NCI-H2171 treated with DMSO at 0.1 percent for 48 hours (cell line): Measurements from ENCODE around the gene TRMT61A.

Source experiments
- DNase-seq: peaks from one replicate; lab custom pipeline; 2025; lab: John Stamatoyannopoulos, UW

The TRMT61A gene

DNA sequence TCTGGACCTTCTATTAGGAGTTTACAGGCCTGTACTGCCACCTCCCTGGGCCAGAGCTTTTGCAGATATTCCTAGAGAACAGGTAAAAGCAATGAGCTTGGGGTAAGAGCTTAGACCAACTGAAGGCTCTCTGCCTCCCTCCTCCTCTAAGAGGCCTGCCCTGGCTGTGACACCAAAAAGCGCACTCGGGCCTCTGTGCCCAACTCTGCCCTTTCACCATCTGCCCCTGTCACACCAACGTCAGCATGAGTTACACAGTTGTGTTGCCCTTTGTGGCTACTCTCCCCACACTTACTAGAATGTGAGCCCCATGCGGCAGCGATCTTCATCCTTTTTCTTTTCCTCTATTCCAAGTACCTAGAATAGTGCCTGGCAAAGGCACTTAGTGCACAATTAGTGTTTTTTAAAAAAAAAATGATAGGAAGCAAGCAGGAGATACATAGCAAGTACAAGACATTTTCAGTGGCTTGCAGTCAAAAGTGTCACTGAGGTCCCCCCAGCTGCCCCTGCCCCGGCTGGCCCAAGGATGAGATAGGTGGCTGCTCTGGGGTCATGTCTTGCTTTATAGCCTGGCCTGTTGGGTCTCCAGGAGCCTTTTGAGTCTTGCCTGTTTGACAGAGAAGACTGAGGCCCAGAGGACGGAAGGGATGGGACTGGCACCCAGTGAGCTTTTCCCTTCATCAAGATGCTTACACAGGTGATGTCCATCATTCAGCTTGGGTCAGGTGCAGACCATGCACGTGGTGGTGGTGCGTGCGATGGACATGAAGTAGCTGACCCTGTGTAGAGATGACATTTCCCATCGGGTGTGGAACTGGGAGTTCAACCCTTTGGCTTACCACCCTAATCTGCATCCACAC, 18.9 kb upstream of the TRMT61A start:
- no peak for DNase-seq

DNA sequence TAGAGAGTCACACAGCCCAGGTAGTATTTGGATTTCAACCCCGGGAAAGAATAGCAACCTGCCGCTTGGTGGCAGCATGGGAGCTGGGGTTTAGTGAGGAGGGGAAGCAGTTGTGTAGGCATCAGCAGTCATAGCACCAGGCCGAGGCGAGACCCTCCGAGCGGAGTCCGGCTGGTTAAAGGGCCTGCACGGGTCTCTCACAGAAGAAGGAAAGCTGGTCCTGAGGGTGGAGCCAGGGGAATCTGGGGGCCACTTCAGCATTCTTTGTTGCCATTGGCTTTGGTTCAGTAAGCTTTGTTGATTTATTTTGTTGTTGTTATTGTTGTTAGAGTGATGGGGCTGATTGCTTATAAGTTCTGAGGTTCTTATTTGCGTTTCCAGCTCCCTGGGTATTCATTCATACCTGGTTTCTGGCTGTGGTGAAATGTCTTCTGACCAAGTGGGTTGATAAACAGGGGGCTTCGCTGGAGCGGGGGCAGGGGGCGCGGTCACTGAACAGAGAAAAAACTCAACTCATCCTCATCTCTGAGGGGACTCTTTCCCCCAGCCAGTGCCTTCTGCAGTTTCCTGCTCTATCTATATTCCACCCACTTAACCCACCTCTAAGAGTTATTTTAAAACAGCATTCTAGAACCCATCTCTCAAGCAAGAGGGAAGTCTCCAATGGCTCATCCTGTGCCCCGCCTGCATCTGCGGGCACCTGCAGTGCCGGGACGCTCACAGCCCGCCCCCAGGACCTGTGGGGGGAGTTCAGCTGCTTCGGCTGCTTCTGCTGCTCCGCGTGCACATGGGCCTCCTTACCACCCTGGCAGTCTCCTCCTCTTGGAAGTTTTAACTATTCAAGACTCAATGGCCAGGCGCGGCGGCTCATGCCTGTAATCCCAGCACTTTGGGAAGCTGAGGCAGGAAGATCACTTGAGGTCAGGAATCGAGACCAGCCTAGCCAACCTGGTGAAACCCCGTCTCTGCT, 18.0 kb upstream of the TRMT61A start:
- no peak for DNase-seq

DNA sequence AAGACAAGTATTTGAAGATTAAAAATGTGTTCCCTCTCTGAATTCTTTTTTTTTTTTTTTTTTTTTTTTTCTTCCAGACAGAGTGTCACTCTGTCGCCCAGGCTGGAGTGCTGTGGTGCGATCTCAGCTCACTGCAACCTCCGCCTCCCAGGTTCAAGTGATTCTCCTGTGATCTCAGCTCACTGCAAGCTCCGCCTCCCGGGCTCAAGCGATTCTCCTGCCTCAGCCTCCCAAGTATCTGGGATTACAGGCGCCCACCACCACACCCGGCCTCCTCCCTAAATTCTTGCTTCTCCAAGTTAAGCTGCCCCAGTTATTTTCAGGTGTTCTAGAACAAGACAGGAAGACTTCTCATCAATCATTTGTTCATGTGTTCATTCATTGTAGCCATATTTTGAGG, 16.8 kb upstream of the TRMT61A start:
- peak; percentile 59 for DNase-seq

DNA sequence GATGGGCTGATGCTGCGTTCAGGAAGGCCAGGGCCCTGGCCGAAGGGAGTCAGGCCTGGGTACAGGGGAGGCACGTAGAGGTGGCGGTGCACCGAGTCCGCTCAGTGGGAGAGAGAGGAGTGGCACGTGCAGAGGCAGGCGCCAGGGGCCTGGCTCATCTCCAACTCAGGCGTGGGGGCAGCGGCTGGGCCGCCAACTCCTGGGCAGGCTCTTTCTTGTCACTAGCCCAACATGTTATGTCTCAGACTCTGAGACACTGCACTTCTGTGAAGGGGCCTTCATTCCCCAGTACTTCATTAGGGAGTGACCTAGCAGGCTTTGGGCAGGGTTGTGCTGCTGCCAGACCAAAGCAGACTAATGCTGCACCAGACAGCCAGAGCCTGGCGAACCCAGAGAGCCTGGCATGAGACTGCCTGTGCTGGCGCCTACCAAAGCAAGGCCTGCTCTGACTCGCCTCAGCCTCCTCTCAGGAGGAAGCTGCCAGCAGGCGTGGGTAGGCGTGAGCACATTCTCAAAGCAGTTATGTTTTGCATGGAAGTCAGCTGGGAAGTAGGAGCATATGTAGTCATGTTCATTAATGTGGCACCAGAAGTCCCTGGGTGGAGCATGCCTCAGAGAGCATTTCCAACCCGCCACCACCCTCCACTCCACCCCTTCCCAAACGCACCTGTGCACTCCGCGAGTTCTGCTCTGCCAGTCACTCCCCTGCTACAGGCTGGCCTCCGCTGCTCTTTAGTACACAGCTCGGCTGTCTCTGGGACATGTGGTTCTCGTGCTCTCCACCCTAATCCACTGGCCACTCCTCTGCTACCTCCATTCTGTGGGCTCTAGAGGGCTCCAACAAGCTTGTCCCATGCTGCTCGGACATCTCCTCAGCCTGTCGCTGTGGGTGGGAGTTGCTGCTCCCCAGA, 16.0 kb upstream of the TRMT61A start:
- peak; percentile 100 for DNase-seq

DNA sequence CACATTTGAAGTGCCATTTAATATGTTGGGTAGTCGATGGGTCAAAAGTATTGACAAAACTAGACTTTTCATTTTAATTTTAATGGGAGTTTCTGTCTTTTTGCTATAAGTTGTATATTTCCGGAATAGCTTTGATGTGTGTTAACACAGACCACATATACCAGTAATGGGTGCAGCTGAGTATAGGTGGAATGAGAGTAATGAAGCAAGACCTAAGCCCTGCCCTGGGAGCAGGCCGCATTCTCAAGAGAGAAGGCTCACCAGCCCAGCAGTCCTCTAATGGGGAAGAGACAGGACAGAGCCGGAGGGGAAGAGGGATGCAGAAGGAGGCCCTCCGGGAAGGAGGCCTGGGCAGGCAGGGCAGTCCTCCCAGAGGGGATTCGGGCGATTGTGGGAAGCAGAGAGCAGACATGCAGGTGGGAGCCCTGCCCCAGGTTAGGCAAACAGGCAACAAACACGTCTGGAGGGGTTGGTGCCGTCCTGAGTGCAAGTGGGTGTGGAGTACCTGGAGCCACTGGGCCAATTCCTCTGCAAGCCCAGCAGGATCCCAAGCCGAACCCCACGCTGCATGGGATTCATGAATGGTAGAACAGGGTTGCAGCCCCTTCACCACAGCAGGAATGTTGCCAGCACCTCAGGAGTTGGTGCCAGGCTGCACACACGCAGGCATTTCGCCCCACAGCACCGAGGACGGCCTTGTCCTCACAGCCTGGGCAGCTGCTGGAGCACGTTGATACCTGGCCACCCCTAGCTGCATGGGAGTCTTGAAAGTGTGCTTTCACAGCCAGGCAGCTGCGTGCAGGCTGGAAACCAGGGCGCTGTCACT, 14.2 kb upstream of the TRMT61A start:
- DNase-seq: no peak

DNA sequence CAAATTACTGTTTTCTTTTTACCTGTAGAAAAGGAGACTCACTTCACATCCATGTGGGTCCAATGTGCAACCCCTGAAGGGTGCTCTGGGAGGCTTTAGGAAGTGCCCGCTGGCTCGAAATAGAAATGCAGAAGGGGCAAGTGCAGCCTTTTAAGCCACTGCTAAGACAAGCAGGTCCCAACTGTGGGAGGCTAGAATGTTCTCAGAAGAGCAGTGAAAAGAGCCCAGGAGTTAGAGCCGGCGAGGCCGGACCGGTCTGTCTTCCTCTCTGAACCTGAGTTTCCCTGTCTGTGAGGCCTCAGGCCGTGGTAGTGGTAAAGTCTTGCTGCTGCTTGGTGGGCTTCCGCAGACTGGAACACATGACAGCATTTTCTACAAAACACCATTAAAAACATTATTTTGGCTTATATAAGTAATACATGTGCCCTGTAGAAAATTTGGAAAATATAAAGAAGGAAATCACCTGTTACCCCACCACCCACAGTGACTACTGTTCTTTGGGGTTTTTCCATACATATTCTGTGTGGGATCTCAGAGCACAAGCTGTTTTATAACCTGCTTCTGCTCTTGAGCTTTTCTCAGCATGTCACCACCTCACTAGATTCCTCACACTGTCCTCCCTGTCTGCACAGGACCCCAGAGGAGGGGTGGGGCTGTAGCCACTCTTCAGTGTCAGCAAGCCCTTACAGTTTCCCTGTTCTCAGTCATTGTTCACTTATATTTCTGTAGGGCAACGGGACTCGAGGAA, 12.4 kb upstream of the TRMT61A start:
- no peak for DNase-seq

DNA sequence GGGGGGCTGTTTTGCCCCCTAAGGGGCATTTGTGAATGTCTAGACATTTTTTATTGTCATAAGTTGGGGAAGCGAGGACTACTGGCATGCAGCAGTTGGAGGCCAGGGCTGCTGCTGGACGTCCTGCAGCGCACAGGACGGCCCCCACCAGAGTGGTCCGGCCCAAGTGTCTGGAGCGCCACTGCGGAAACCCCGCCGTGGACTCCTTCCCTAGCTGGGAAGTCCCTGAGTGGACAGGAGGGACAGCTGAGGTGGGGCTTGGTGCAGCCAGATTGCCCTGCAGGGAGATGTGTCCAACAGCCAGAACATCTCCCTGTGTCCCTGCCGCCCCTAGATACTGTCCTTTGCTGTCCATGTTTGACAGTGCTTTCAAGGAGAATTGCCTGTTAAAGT, 11.8 kb upstream of the TRMT61A start:
- DNase-seq: no peak

DNA sequence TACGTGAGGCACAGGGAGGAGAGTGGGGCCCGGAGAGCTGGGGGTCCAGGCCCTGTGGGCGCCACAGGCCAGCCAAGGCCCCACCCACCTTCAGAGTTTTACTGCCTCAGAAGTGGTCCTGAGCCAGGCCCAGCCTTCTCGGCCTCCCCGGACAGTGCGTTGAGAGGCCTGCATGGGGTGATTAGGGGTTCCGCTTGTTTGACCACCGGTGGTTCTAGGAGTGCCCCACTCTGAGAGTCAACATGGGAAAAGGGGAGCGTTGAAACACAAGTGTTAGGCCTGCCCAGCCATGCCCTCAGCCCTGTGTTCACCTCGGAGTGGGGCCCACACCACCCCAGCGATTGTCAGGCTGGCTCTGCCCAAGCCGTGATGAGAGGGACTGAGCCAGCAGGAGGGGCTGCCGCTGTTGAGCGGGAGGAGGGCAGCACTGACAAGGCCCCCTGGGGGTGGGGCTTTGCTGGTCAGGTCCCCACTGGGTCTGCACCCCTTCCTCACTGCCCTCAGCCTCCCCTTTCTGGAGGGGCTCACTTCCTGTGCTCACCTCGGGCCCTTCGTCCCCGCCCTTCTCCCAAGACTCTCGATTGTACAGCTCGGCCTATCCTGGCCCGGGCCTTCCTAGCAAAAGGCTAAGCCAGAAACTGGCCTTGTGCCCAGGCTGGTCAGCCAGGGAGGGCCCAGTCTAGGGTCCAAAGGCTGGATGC, 11.1 kb upstream of the TRMT61A start:
- no peak for DNase-seq

DNA sequence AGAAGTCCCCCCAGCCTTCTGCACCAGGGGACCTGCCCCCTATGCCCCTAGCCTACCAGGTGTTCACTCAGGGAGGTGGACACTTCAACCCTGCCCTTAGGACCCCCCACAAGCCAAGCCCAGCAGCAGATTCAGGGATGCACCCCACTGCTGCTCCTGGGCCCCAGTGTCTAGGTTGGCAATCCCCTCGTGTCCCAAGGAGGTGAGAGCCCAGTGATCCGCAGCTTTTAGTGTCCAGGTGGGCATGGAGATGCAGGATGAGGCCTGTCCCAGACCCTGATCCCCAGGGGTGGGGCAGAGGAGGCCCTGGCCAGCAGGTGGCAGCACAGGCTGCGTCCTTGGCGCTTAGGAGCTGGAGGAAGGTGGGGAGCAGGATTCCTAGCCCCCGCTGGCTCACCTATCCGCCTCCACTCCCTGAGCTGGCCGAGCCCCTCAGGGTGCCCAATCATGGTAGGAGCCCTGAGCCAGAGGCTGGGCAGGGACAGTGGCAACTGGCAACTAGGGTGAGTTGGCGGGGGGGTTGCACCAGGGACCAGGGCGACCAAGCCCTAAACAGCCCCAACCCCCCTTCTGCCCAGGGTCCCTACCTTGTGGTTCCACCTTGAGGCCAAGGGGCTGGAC, 10.5 kb upstream of the TRMT61A start:
- DNase-seq: peak; percentile 40

DNA sequence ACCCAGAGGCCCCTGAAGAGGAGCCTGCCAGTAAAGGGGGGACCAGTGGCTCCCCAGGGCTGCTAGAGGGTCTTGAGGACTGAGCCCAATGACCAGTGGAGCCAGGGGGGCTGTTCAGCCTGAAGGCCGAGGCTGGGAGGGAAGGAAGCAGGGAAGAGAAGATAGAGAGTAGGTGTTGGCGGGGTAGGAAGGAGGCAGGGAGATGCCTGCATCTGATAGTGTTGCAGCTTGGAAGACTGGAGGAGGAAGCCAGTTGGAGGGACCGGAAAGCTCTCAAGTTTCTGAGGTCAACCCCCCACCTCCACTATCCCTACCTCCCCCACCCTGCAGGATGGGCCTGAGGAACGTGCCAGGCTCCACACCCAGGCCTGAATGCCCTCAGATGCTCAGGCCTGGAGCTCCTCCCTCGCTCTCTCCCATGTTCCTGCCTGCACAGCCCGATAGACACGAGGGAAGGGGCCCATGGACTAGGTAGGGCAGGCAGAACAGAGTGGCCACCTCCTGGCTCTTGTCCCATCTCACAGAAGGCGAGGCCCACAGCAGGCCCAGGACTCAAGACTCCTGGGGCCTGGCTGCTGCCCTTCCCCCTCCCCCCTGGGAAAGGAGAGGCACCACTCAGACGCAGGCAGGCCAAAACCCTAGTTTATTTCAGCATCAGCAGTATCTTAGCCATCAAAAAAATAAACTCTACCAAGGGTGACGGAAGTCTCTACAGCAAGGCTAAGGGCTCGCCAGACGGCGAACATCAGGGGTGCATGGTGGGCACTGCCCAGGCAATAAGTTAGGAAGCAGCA, 9.8 kb upstream of the TRMT61A start:
- DNase-seq: no peak

DNA sequence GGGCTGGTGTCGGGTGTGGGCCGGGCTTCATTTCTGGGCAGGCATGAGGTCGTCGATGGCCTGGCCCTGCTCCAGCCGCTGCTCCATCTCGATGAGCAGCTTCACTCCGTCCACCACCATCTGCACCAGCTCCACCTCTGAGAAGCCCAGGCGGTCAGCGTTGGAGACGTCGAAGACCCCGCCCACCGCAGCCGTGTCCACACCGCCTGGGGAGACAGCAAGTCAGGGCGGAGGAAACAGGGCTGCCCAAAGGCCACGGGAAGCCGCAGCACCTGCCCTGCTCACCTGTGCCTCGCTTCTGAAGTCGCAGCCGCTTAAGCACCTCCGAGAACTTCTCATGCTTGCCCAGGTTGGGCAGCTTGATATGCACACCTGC, 9.2 kb upstream of the TRMT61A start:
- DNase-seq: no peak

DNA sequence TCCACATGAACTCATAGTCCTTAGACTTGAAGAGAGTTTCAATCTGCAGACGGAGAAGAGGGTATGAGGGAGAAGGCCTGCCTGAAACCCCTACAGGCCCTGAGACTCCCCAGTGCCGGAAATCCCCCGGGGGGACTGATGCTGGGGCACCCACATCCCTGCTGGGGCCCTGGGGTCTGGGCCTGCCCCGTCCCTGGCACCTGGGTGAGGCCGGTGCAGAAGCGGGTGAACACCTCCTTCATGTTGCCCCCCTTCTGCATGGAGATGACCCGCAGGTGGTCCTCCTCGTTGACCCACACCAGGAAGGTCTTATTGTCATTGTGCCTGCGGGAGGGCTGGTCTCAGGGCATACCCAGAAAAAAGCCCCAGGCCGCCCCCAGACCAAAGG, 8.7 kb upstream of the TRMT61A start:
- no peak for DNase-seq

DNA sequence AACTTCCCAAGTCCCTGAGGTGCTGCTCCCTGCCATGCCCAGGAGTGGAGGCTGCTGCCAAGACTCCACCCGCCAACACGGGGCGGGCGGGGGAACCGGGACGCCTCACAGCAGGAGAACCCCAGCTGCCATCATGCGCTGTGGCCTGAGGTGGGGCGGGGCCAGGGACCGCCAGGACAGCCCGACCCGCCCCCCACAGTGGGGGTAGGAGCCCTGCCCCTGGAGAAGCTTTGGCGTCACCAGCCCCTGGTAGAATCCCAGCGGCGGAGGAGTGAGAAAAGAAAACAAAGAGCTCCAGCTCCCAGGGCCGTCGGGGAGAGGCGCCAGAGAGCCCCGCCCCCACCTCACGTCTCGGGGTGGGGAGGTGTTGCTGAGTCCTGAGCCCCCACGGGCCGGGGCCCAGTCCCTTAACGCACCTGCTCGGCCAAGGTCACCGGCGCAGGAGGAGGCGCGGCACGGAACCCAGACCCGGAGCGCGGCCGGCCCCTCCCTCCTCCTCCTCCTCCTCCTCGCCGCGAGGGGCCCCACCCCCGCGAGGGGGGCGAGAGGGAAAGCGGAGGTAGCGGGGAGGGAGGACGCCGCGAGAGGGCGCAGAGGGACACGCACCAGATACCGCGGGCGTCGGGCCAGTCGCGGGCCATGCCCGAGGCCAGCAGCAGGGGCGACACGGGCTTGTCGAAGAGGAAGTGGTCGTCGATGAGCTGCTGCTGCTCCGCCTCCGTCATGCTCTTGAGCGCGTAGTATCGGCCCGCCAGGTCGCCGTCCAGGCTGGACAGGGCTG, 8.1 kb upstream of the TRMT61A start:
- DNase-seq: peak; percentile 89

DNA sequence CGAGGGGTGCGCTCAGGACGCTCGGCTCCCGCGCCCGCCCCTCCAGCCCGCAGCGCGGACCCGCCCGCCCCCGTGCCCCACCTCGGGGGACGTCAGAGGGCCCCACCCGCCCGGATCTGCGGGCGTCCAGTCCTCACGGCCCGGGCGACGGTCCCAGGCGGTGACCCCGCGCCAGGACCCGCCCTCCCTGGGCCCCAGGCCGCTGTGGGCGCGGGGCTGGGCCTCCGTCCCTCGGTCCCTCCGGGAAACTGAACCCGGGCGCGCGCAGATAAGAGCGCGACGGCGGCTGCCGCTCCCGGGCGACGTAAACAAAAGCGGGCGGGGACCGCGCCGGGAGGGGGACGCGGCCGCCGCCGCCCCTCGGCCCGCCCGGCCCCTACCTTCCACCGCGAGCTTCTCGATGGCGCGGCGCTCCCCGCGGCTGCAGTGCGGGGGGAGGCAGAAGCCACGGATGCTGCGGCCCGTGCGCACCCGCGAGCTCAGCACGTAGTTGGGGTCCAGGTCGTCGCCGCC, 7.5 kb upstream of the TRMT61A start:
- peak; percentile 20 for DNase-seq

DNA sequence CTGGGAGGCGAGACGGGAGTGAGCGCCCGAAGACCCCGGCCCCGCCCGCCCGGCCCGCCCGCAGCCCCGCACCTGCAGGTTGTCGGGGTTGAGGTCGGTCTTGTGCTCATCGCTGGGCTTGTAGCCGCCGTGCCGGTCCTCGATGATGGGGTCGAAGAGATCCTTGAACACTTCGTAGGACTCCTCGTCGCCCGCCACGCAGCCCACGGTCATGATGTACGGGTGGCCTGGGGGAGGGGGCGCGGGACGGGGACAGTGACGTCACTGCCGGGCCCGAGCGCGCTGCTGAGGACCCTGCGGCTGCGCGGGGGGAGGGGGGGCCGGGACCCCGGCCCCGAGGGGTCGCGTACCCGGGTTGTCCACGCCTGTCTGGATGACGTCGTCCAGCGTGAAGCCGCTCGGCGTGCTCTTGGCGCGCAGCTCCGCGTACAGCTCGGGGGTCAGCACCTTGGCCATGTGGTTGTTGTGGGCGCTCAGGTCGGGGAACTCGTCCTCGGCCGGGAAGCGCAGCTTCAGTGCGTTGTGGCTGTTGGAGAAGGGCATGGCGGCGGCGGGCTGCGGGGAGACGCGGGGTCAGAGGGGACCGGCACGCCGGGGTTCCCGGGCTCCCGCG, 6.9 kb upstream of the TRMT61A start:
- DNase-seq: peak; percentile 40

DNA sequence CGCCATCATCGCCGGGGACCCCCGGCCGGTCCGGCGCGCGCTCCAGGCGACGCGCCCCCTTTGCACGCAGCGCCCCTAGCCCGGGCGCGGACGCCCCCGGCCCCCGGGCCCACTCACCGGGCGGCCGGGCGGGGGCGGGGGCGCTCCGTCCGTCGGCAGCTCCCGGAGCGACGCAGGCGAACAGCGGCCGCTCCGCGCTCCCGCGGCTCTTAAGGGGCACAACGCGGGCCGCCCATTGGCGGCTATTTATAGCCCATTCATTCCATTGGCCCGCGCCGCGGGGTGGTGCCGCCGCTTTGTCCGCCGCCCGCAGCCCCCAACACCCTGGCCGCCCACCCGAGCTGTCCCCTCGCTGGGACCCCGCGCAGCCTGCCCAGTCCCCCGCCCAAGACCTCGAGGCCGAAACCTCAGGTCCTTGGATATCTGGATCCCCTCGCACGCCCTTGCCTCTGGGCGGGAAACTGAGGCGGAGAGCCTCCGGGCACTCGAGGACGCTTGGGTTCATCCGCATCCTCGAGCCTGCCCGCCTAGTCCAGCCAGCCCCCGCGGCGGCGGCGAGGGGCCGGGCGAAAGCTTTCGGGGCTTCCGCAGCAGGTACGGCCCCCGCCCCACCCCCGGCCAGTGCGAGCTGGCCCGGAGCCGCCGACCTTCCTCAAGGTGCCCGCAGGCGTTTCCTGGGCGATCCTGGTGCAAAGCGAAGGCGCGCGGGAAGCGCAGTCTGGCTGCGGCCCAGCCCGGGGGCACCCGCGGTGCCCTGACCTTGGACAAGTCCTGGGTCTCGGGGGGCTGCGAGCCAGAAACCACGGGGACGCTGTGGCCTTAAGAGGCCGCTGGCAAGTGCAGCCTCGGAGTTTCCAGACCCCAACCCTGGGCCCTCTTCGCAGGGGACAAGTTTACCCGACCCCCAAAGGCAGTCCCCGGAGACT, 6.1 kb upstream of the TRMT61A start, which contains the start of gene CKB:
CKB (minus strand) TSS at position 182 of the 926 bp plus-strand sequence. CDS start 337 bp downstream, outside the sequence.
- DNase-seq: peak; percentile 78
